ENCODE data around the gene PXT1.

- TF ChIP-seq POLR2A (IDR thresholded peaks at IDR 0.05) (no peak), CTCF (IDR thresholded peaks at IDR 0.05) (no peak), POLR2AphosphoS5 (IDR thresholded peaks at IDR 0.05) (no peak)
Measured at GRCh38 chr6:36380166-36380565, 62.5 kb downstream of the PXT1 start.
